Measurements from ENCODE around the gene PHF13.

The PHF13 gene

GRCh38 chr1:6613361-6614018, at the start of gene PHF13:
PHF13 (plus strand) TSS chr1:6613731; CDS start chr1:6614067, 336 bp downstream.
- DNase-seq = peak; percentile 92 to 100 (median 99)

DNA sequence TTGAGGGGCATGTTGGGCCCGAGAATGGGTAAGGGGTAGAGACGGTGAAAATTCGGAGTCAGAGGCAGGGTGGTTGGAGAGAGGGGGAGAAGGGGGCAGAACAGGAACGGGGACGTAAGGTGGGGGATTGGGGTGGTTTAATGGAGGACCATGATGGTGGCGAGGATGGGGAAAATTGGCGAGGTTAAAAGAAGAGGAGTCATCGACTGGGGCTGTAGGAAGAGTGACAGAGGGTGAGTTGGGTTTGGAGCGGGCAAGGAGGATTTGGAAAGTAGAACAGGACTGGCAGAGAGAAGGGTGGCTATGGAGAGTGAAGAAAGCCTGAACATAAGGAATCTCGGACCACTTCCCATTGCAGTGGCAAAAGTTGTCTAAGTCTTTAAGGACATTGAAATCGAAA, 44.5 kb upstream of the PHF13 start:
- DNase-seq = no peak

DNA sequence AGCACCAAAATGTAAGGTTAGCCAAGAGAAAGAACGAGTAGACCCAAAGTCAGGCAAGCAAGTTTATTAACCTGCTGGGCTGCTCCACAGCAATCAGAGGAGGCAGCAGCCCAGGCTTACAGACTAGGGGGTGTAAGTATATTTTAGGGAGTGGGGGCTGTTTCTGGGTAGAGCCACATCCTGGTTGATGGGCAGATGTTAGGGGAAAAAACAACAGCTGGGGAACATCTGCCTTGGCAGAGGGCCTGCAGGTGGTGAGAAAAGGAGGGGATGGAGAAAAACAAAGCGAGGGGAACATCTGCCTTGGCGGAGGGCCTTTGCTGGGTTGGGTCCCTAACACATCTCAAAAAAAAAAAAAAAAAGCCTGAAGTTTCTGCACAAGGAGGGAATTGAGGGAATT, 43.4 kb upstream of the PHF13 start:
- no peak for DNase-seq

GRCh38 chr1:6570987-6571386, 42.5 kb upstream of the PHF13 start:
- DNase-seq = no peak

DNA sequence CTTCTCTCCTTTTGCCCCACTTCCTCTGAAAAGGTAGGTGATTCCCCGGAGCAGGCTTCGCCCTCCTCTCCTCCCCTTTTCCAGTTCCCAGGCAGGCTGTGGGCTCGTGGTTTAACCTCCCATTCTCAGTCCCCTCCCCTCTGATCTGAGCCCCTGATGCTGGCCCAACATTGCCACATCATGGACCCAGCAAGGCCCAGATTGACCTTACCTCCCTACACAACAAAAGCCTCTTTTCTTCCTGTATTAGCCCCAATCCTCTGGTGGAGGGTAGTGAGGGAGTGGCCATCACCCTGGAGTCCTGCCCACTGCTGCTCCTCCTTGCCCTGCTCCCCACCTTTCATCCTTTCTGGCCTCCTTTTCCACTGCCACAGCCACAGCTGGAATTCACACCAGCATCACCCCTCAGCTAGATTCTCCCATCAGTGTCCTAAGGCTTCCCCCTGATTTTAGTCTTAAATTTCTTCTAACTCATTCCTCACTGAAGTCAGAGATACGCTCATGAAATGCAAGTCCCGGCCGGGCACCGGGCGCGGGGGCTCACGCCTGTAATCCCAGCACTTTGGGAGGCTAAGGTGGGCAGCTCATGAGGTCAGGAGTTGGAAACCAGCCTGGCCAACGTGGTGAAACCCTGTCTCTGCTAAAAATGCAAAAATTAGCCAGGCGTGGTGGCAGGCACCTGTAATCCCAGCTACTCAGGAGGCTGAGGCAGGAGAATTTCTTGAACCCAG, 40.7 kb upstream of the PHF13 start:
- no peak for DNase-seq

DNA sequence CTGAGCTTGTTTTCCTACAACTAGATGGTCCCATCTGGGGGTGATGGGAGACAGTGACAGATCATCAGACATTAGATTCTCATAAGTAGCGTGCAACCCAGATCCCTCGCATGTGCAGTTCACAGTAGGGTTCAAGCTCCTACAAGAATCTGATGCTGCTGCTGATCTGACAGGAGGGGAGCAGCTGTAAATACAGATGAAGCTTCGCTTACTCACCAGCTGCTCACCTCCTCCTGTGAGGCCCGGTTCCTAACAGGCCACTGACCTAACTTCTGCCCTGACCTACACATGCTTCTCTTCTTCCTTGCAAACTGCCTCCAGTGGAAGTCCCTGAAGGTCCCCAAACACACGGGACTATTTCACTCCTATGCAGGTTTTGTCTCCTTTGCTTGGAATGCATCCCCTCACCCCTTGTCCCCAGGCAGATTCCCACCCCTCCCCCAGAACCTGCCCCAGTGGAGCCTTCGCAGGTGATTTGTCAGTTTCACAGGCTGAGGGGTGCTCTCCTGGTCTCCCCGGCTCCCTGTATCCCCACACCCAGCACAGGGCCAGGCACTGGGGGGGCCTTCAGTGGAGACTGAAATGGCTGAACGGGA, 39.4 kb upstream of the PHF13 start:
- DNase-seq = no peak

DNA sequence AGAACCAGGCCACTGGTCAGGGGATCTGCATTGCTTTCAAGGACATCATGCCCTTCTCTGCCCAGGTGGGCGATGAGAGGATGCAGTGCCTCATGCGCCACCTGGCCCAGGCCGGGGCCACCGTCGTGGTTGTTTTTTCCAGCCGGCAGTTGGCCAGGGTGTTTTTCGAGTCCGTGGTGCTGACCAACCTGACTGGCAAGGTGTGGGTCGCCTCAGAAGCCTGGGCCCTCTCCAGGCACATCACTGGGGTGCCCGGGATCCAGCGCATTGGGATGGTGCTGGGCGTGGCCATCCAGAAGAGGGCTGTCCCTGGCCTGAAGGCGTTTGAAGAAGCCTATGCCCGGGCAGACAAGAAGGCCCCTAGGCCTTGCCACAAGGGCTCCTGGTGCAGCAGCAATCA, 38.7 kb upstream of the PHF13 start:
- DNase-seq = no peak

DNA sequence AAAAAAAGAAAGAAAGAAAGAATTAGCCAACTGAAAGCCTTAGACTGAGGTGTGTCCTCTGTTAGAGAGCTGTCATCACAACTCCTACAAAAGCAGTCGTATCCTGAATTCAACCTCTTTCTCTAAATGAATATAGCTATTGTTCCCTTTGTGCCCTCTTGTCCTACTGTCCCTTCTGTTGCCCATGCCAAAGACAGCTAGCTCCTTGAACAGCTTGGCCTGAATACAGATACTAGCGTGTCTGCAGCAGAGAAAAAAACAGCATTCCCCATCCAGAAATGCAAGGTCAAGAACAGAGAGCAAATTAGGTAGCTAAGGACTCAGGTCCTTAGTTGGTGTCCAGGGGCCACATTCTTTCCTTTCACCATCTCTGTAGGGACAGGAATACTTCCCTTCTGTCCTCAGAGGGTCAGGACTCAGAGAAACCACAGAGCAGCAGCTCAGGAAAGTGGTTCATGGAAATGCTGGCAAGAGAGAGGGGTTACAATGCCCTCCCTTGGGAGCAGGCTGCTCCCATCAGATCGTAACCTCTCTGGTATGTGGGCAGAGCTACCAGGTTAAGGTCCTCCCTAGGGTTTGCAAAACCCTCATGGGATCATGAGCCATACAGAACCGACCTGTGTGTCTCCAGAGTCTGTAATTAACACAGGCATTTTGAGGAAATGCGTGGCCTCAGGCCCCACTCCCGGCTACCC, 35.6 kb upstream of the PHF13 start:
- DNase-seq = peak in 1 of 56 donors; percentile 22

GRCh38 chr1:6578624-6579373, 34.7 kb upstream of the PHF13 start:
- no peak for DNase-seq

GRCh38 chr1:6579374-6580118, 34.0 kb upstream of the PHF13 start, which contains the start of gene ZBTB48:
ZBTB48 (plus strand) TSS chr1:6579994; CDS start chr1:6580610, 616 bp downstream.
- peak; percentile 87 to 100 (median 98) for DNase-seq

- no peak for DNase-seq
Observed at GRCh38 chr1:6580119-6580592, 33.4 kb upstream of the PHF13 start.

- DNase-seq = no peak
Observed at GRCh38 chr1:6580593-6581409, 32.7 kb upstream of the PHF13 start.

DNA sequence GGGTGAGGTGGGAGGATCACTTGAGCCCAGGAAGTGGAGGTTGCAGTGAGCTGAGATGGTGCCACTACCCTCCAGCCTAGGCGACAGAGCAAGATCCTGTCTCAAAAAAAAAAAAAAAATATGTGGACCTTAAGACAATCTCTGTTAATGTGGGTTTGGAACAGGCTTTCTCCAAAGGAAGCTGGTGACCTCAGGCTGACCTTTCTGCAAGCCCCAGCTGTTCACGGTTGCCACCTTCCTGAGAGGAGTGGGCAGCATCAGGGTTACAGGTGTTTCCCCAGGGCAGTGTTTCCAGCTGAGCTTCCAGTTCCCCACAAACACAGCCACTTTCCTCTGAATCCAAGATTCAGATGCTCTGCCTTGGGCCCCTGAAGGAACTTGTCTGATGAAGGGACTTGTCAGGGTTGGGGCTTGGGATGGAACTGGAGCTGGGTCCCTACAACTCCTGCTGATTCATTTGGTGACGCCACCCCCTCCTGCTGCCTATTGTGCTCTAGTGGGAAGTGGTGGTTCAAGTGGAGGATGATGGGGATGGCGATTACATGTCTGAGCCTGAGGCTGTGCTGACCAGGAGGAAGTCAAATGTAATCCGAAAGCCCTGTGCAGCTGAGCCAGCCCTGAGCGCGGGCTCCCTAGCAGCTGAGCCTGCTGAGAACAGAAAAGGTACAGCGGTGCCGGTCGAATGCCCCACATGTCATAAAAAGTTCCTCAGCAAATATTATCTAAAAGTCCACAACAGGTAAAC, 31.8 kb upstream of the PHF13 start:
- no peak for DNase-seq

DNA sequence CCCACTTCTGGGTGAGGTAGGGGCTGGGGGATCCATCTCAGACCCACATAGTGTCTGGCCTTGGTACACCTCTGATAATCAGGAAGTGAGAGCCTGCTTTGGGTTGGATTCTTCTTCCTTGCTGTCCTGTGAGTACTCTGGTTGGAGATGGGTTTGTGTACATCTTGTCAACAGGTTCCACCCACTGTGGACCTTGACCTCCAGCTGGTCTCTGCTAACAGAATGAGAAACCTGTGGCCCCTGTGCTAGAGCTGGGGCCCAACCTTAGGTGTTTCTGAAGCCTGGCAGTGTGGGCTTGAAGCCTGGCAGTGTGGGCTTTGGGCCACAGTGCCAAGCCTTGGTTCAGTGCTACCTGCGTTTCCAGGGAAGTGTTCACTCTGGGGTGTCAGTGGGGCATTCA, 31.2 kb upstream of the PHF13 start:
- DNase-seq = no peak

- DNase-seq = no peak
Observed at GRCh38 chr1:6584126-6585080, 29.1 kb upstream of the PHF13 start.

GRCh38 chr1:6585081-6585722, 28.3 kb upstream of the PHF13 start:
- no peak for DNase-seq

- DNase-seq = no peak
Observed at GRCh38 chr1:6585841-6586240, 27.7 kb upstream of the PHF13 start.
